Panc1 (cell line): ENCODE results near the gene AGBL1. TPM values are rescaled to one million over a fixed set of nuclear protein-coding genes. Genes with fewer than 3 reads are reported as not detected.

Source experiments
- ATAC-seq: fragments of 200-7000 bp; cut with Tn5 transposase; 2 replicates; pipeline ENCODE4 v1.9.1; 2020; ENCODE audit warnings: mild to moderate bottlenecking, moderate library complexity
- BruUV-seq: library from RNA; stranded (reverse); fragments of 400-500 nt; replicated peaks from 2 replicates; lab custom pipeline; 2021; lab: Mats Ljungman, UMichigan
- CTCF ChIA-PET: fragments of 300-600 bp; sonication (Branson Sonifier 250); formaldehyde crosslinking; loops from one replicate; lab custom pipeline; 2022; ENCODE audit warnings: antibody characterized with exemption; lab: Charles Lee
- POLR2A ChIA-PET: fragments of 300-600 bp; sonication (Branson Sonifier 250); formaldehyde crosslinking; loops from one replicate; lab custom pipeline; 2022; ENCODE audit warnings: antibody characterized with exemption; lab: Charles Lee
- DNase-seq: peaks from one replicate; pipeline ENCODE4 v3.0.0-alpha.2; 2010; ENCODE audit warnings: low read depth, low spot score
- H3K27ac ChIP-seq: 2 replicates; pipeline ENCODE4 v1.5.1; 2011; ENCODE audit warnings: mild to moderate bottlenecking, low read length, inconsistent platforms
- H3K27me3 ChIP-seq: fragments of 200-500 bp; sonication (Bioruptor generic); 2 replicates; pipeline ENCODE4 v1.6.0; 2014; ENCODE audit warnings: low read length, inconsistent platforms; ENCODE audit not compliant: control insufficient read depth, insufficient read depth
- H3K36me3 ChIP-seq: fragments of 200-500 bp; sonication (Bioruptor generic); 2 replicates; pipeline ENCODE4 v1.5.1; 2014; ENCODE audit warnings: inconsistent platforms, mild to moderate bottlenecking, low read length, moderate library complexity; ENCODE audit not compliant: control insufficient read depth, insufficient read depth
- H3K4me1 ChIP-seq: 2 replicates; pipeline ENCODE4 v1.5.1; 2011; ENCODE audit warnings: inconsistent platforms, mild to moderate bottlenecking, low read length, moderate library complexity; ENCODE audit not compliant: control insufficient read depth, insufficient read depth
- H3K4me3 ChIP-seq, 2 experiments: 2 replicates each; pipeline ENCODE4 v1.5.1; 2011 to 2012; ENCODE audit warnings: low read depth in 2 of 2, low read length in 2 of 2, mild to moderate bottlenecking in 2 of 2, inconsistent platforms in 1 of 2, moderate library complexity in 1 of 2
- H3K9me3 ChIP-seq: fragments of 200-500 bp; sonication (Bioruptor generic); 2 replicates; pipeline ENCODE4 v1.5.1; 2014; ENCODE audit warnings: low read depth, mild to moderate bottlenecking, inconsistent platforms, low read length, moderate library complexity; ENCODE audit not compliant: control insufficient read depth, insufficient read depth
- CTCF ChIP-seq: fragments of 450-650 bp; IDR thresholded peaks from 2 replicates; pipeline ENCODE4 v1.5.1; 2017; ENCODE audit warnings: mild to moderate bottlenecking
- SIN3A ChIP-seq: IDR thresholded peaks from 2 replicates; pipeline ENCODE4 v1.6.1; 2012; ENCODE audit warnings: low read depth, mild to moderate bottlenecking, low read length, moderate library complexity, borderline replicate concordance; ENCODE audit not compliant: insufficient read depth
- TCF7L2 ChIP-seq: IDR thresholded peaks from 2 replicates; pipeline ENCODE4 v1.6.1; 2011; ENCODE audit warnings: mild to moderate bottlenecking, low read depth, low read length, inconsistent platforms
- in situ Hi-C: cut with HindIII; loops from 2 replicates; pipeline ENCODE4 v1.10.0; 2016; ENCODE audit warnings: low sequenced_read_pairs, low pct_unique_long_range_greater_than_20kb
- intact Hi-C: fragments of 100-400 bp; cut with micrococcal nuclease; formaldehyde crosslinking; loops from one replicate; pipeline ENCODE4 v1.10.0; 2022; ENCODE audit not compliant: unreplicated experiment
- total RNA-seq: library from RNA; stranded (reverse); gene quantifications from one replicate; pipeline ENCODE4 v1.2.1, GENCODE V29; 2021; ENCODE audit not compliant: unreplicated experiment
- TF ChIP-seq, protein P1 (sequence below), 2 experiments: IDR thresholded peaks; 2 replicates each; pipeline ENCODE4 v1.6.1; 2011 to 2012; ENCODE audit warnings: low read depth in 2 of 2, control low read depth in 1 of 2, low read length in 1 of 2, mild to moderate bottlenecking in 1 of 2, moderate library complexity in 1 of 2; ENCODE audit not compliant: insufficient read depth in 1 of 2

AGBL1 gene
- total RNA-seq, 1 experiment from 2014 or later = not detected

DNA sequence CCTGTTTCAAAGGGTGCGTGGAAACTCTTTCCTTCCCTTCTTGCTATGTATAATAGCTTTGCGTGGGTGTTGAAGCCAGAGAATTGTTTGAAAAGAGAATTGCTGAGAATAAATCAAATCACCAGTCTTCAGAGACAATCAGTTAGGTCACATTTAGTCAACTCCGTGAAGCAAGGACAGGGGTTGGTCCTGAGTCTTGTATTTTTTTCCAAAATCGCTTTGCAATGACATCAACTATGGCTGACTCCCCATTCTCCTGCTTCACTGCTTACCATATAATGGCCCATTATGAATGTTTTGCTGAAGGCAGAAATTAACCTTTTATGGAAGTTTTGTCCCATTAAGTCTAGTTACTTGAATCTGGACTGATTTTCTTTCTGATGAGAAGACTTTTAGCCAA is 852.8 kb downstream of the AGBL1 start:
- intact Hi-C loops = no loop called here
- in situ Hi-C loops = no loop called here
- DNase-seq (no peak), ATAC-seq (no peak)
- no TSS peak for BruUV-seq
- ChIA-PET CTCF (no interaction called here), POLR2A (interaction anchor here (0.7 kb wide), 1 partner anchor 253 kb away, joined by 7 read pairs; no protein-coding TSS in a partner anchor)
- Histone ChIP-seq H3K9me3 (no peaks in the 10 kb centered on the region), H3K36me3 (no peaks in the 10 kb centered on the region), H3K27ac (no peak overlapping the region), H3K4me1 (no peaks in the 10 kb centered on the region), H3K27me3 (no peaks in the 10 kb centered on the region), H3K4me3 (no peak overlapping the region)
- TF ChIP-seq, protein P1, sequence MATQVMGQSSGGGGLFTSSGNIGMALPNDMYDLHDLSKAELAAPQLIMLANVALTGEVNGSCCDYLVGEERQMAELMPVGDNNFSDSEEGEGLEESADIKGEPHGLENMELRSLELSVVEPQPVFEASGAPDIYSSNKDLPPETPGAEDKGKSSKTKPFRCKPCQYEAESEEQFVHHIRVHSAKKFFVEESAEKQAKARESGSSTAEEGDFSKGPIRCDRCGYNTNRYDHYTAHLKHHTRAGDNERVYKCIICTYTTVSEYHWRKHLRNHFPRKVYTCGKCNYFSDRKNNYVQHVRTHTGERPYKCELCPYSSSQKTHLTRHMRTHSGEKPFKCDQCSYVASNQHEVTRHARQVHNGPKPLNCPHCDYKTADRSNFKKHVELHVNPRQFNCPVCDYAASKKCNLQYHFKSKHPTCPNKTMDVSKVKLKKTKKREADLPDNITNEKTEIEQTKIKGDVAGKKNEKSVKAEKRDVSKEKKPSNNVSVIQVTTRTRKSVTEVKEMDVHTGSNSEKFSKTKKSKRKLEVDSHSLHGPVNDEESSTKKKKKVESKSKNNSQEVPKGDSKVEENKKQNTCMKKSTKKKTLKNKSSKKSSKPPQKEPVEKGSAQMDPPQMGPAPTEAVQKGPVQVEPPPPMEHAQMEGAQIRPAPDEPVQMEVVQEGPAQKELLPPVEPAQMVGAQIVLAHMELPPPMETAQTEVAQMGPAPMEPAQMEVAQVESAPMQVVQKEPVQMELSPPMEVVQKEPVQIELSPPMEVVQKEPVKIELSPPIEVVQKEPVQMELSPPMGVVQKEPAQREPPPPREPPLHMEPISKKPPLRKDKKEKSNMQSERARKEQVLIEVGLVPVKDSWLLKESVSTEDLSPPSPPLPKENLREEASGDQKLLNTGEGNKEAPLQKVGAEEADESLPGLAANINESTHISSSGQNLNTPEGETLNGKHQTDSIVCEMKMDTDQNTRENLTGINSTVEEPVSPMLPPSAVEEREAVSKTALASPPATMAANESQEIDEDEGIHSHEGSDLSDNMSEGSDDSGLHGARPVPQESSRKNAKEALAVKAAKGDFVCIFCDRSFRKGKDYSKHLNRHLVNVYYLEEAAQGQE (IDR thresholded peaks at IDR 0.05; ENCODE audit: insufficient read depth in 1 of 2, low read depth in 2 of 2, low read length in 1 of 2) = no peak
- TF ChIP-seq CTCF (no peak), SIN3A (no peak)

DNA sequence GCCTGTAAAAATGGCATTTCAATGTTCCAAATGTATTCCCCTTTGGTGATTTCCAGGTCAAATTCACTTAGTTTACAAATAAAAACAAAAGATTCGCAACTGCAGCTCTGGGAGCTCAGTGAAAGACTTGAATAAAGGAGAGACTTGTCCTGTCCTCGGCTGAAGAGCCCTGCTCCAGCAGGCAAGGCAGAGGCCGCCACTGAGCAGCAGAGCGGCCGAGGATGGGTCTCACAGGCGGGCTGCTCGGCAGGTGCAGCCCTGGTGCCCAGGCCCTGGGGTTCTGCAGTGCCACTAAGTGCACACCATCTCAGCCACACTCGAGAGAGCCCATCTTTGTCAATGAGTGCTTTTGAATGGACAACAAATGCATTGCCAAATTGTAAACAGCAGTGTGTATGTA is 856.2 kb downstream of the AGBL1 start:
- CTCF ChIA-PET = no interaction called here
- intact Hi-C loops (no loop called here), in situ Hi-C loops (no loop called here)
- H3K27ac ChIP-seq = no peak overlapping the region
- no peaks in the 10 kb centered on the region for H3K36me3 ChIP-seq
- no peaks in the 10 kb centered on the region for H3K27me3 ChIP-seq
- no peaks in the 10 kb centered on the region for H3K4me1 ChIP-seq
- TF ChIP-seq SIN3A = no peak
- TF ChIP-seq, protein P1 (IDR thresholded peaks at IDR 0.05; ENCODE audit: insufficient read depth in 1 of 2, low read depth in 2 of 2, low read length in 1 of 2) = no peak
- no peak for TF ChIP-seq TCF7L2
- POLR2A ChIA-PET = no interaction called here
- H3K9me3 ChIP-seq = no peaks in the 10 kb centered on the region
- ATAC-seq (no peak), DNase-seq (no peak)
- no TSS peak for BruUV-seq
- no peak overlapping the region for H3K4me3 ChIP-seq
